Peyer's patch (tissue), 4 donors: ENCODE measurements around the gene PBX1.

ENCODE experiments used
- POLR2A ChIP-seq, 2 donors: fragments of 450-650 bp; IDR thresholded peaks; one replicate each; pipeline ENCODE4 v1.5.1; 2017; ENCODE audit warnings: antibody characterized with exemption in 2 of 2, mild to moderate bottlenecking in 2 of 2, moderate library complexity in 2 of 2
- TF ChIP-seq, protein P1 (sequence below), 6 experiments: fragments of 450-650 bp in 4 of 6; fragments of 200-600 bp in 2 of 6; sonication (generic) in 1 of 6; IDR thresholded peaks; one replicate each; pipeline ENCODE4 v1.5.1; 2017 to 2019; ENCODE audit warnings: antibody characterized with exemption in 6 of 6, mild to moderate bottlenecking in 3 of 6, moderate library complexity in 1 of 6

DNA sequence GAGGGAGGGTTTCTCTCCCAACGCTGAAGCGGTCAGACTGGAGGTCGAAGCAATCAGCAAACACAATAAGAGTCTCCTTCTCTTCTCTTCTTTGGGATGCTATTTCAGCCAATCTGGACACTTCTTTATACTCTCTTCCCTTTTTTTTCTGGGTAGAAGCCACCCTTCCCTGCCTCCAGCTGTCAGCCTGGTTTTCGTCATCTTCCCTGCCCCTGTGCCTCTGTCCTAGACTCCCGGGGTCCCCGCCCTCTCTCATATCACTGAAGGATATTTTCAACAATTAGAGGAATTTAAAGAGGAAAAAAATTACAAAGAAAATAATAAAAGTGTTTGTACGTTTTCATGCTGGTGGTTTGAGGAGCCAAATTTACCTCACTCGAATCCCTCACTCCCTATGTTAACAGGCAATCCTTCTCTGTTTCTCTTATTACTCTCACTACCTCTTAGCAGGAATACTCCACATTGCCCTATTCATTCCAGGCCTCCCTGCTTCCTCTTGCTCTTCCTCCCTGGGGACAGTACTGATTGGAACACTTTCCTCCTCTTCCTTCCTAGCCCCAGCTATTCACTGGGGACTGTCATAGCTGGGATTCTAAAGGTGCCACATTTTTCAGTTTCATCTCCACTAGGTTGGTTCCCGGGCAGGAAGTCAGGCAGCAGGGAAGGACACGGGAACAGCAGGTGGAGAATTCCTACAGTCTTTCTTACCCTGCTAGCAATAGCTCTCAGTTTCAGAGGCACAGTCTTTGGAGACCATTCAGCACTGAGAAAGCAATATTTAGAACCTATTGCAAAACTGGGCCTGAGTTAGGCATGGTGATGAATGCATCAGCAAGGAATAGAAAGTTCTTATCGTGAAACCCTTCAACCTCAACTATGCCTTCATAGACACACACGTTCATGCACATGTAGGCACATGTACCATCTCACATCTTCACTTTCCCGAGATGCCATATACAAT is 288.0 kb downstream of the PBX1 start:
- TF ChIP-seq, protein P1, sequence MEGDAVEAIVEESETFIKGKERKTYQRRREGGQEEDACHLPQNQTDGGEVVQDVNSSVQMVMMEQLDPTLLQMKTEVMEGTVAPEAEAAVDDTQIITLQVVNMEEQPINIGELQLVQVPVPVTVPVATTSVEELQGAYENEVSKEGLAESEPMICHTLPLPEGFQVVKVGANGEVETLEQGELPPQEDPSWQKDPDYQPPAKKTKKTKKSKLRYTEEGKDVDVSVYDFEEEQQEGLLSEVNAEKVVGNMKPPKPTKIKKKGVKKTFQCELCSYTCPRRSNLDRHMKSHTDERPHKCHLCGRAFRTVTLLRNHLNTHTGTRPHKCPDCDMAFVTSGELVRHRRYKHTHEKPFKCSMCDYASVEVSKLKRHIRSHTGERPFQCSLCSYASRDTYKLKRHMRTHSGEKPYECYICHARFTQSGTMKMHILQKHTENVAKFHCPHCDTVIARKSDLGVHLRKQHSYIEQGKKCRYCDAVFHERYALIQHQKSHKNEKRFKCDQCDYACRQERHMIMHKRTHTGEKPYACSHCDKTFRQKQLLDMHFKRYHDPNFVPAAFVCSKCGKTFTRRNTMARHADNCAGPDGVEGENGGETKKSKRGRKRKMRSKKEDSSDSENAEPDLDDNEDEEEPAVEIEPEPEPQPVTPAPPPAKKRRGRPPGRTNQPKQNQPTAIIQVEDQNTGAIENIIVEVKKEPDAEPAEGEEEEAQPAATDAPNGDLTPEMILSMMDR (IDR thresholded peaks at IDR 0.05), result no peak
- no peak for TF ChIP-seq POLR2A (IDR thresholded peaks at IDR 0.05)
